ENCODE results near the gene ZNF740.

ZNF740 gene

DNA sequence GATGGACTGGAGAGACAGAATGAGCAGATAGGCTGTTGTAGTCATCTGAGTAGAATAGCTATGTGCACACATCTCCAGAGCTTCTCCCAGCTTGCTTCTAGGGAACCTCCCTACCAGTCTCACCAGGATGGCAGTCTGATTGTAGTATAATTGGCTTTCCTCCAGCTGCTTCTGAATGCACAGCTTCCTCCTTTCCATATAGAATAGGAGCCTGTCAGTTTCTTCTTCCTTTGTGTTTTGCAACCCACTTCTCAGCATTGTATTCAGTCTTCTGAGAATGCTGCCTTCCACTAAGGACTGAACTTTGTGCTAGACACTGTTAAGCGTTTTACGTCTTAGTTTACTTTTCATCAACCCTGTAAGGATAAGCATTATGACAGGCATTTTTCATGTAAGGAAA, 2.4 kb downstream of the ZNF740 start:
- no peak for TF ChIP-seq CEBPB (IDR thresholded peaks at IDR 0.05)
- no peak for TF ChIP-seq TCF12 (IDR thresholded peaks at IDR 0.05; ENCODE audit: low read depth)
- no peak for TF ChIP-seq NFIC (IDR thresholded peaks at IDR 0.05)
- no peak for TF ChIP-seq YY1 (IDR thresholded peaks at IDR 0.05; ENCODE audit: low read depth)
- TF ChIP-seq RAD21 (IDR thresholded peaks at IDR 0.05; ENCODE audit: low read depth) = no peak
- TF ChIP-seq CREB1 (IDR thresholded peaks at IDR 0.05; ENCODE audit: low read depth) = no peak
- TF ChIP-seq EP300 (IDR thresholded peaks at IDR 0.05; ENCODE audit: borderline replicate concordance) = no peak
- no peak for TF ChIP-seq EGR1 (IDR thresholded peaks at IDR 0.05)
- TF ChIP-seq TEAD4 (IDR thresholded peaks at IDR 0.05) = no peak
- TF ChIP-seq, protein P1, sequence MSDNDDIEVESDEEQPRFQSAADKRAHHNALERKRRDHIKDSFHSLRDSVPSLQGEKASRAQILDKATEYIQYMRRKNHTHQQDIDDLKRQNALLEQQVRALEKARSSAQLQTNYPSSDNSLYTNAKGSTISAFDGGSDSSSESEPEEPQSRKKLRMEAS (IDR thresholded peaks at IDR 0.05) = no peak
- TF ChIP-seq, protein P2, sequence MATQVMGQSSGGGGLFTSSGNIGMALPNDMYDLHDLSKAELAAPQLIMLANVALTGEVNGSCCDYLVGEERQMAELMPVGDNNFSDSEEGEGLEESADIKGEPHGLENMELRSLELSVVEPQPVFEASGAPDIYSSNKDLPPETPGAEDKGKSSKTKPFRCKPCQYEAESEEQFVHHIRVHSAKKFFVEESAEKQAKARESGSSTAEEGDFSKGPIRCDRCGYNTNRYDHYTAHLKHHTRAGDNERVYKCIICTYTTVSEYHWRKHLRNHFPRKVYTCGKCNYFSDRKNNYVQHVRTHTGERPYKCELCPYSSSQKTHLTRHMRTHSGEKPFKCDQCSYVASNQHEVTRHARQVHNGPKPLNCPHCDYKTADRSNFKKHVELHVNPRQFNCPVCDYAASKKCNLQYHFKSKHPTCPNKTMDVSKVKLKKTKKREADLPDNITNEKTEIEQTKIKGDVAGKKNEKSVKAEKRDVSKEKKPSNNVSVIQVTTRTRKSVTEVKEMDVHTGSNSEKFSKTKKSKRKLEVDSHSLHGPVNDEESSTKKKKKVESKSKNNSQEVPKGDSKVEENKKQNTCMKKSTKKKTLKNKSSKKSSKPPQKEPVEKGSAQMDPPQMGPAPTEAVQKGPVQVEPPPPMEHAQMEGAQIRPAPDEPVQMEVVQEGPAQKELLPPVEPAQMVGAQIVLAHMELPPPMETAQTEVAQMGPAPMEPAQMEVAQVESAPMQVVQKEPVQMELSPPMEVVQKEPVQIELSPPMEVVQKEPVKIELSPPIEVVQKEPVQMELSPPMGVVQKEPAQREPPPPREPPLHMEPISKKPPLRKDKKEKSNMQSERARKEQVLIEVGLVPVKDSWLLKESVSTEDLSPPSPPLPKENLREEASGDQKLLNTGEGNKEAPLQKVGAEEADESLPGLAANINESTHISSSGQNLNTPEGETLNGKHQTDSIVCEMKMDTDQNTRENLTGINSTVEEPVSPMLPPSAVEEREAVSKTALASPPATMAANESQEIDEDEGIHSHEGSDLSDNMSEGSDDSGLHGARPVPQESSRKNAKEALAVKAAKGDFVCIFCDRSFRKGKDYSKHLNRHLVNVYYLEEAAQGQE (IDR thresholded peaks at IDR 0.05; ENCODE audit: low read depth) = no peak
- TF ChIP-seq, protein P3, sequence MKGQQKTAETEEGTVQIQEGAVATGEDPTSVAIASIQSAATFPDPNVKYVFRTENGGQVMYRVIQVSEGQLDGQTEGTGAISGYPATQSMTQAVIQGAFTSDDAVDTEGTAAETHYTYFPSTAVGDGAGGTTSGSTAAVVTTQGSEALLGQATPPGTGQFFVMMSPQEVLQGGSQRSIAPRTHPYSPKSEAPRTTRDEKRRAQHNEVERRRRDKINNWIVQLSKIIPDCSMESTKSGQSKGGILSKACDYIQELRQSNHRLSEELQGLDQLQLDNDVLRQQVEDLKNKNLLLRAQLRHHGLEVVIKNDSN (IDR thresholded peaks at IDR 0.05) = no peak

DNA sequence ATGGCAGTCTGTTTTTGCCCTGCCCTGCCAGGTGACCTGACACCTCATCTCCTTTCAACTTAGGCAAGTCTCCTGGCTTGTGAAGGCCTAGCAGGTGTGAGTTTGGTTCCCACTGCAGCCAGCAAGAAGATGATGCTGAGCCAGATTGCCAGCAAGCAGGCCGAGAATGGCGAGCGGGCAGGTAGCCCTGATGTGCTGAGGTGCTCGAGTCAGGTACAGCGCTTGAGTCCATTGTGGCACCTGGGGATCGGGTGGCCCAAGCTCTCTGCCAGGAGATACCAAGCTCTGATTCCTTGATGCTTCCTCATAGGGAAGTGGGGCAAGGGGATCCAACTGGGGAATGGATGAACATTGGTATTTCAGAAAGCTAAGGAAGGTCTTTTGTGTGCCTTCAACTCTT, 4.3 kb downstream of the ZNF740 start:
- TF ChIP-seq, protein P2 (IDR thresholded peaks at IDR 0.05; ENCODE audit: low read depth) = no peak
- TF ChIP-seq, protein P3 (IDR thresholded peaks at IDR 0.05) = no peak
- TF ChIP-seq TAF1 (IDR thresholded peaks at IDR 0.05; ENCODE audit: low read depth) (no peak), TEAD4 (IDR thresholded peaks at IDR 0.05) (no peak), FOXM1 (IDR thresholded peaks at IDR 0.05; ENCODE audit: borderline replicate concordance, low read depth) (no peak), RAD21 (IDR thresholded peaks at IDR 0.05; ENCODE audit: low read depth) (no peak), CEBPB (IDR thresholded peaks at IDR 0.05) (no peak), TCF12 (IDR thresholded peaks at IDR 0.05; ENCODE audit: low read depth) (no peak), ZBTB7A (IDR thresholded peaks at IDR 0.05; ENCODE audit: low read depth) (no peak)

DNA sequence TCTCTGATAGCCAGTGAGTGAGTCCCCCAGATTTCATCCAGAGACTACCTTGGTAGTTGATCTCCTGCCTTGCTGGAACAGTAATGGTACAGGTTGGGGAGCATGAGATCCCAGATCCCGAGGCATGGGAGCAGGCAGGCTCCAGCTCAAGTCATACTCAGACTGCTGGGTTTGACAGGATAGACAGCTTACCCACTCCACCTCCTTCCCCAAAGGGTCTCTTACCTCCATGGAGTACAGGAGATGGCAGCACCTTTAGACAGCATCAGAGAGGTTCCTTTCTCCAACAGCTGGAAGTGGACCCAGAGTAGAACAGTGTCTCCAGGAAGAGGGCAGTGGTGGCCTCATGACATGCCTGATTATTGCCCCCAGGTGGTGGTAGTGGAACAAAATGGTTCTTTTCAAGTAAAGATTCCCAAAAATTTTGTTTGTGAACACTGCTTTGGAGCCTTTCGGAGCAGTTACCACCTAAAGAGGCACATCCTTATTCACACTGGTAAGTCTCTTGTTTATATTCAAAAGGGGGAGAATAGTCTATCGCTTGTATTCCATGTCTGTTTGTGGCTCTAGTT, 5.1 kb downstream of the ZNF740 start:
- TF ChIP-seq, protein P3 (IDR thresholded peaks at IDR 0.05) = no peak
- TF ChIP-seq EP300 (IDR thresholded peaks at IDR 0.05; ENCODE audit: borderline replicate concordance) (no peak), FOXM1 (IDR thresholded peaks at IDR 0.05; ENCODE audit: borderline replicate concordance, low read depth) (no peak), EGR1 (IDR thresholded peaks at IDR 0.05) (no peak), YY1 (IDR thresholded peaks at IDR 0.05; ENCODE audit: low read depth) (no peak), NFIC (IDR thresholded peaks at IDR 0.05) (no peak), CEBPB (IDR thresholded peaks at IDR 0.05) (no peak), TCF12 (IDR thresholded peaks at IDR 0.05; ENCODE audit: low read depth) (no peak), CREB1 (IDR thresholded peaks at IDR 0.05; ENCODE audit: low read depth) (no peak), TAF1 (IDR thresholded peaks at IDR 0.05; ENCODE audit: low read depth) (no peak), ZBTB7A (IDR thresholded peaks at IDR 0.05; ENCODE audit: low read depth) (no peak), TEAD4 (IDR thresholded peaks at IDR 0.05) (no peak), RAD21 (IDR thresholded peaks at IDR 0.05; ENCODE audit: low read depth) (no peak)
- TF ChIP-seq, protein P2 (IDR thresholded peaks at IDR 0.05; ENCODE audit: low read depth) = no peak
- TF ChIP-seq, protein P1 (IDR thresholded peaks at IDR 0.05) = no peak

DNA sequence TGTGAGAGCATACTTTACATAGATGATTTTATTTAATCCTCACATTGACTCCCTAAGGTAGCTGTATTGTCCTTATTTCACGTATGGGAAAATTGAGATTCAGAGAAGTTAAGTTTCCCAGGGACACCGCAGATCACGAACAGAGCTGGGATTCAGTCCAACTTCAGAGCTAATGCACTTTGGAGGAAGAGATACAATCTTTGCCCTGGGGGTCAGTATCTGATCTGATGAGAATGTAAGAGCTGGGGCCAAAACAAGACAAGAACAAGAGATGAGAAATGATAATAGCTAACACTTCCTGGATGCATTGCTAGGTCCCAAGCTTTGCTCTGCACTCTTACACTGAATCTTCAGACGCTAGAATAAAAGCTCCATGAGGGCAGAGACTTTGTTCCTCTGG, 6.2 kb downstream of the ZNF740 start:
- TF ChIP-seq YY1 (IDR thresholded peaks at IDR 0.05; ENCODE audit: low read depth) = no peak
- TF ChIP-seq NFIC (IDR thresholded peaks at IDR 0.05) = no peak
- TF ChIP-seq EGR1 (IDR thresholded peaks at IDR 0.05) = no peak
- no peak for TF ChIP-seq TCF12 (IDR thresholded peaks at IDR 0.05; ENCODE audit: low read depth)

Data from Ishikawa (cell line).